ENCODE results near the gene ABR. TPM values are rescaled to one million over a fixed set of nuclear protein-coding genes. Genes with fewer than 3 reads are reported as not detected.

The ABR gene
- total and polyA plus RNA-seq, 3 donors from 2014 or later, result 30.6 to 52.7 (median 42.1) TPM

DNA sequence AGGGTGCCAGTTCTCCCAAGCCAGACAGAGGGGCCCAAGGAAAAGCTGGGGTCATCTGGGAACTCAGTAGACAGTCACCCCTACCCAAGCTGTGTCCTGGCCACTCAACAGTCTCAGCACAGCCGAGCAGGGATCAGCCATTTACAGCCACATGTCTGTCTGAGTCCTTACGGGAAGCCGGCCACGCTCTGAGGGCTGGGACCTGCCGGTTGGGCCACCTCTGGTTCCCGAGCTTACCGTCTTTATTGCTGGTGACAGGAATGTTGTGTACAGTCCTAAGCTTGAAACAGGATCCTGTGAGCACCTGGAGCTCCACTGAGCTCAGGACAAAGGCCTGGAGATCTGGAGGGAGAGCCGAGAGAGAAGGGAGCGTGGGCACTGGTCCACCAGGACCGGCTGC, 123.0 kb downstream of the ABR start:
- no peaks in the 10 kb centered on the region for H3K4me1 ChIP-seq
- 85 to 86% methylated on average over 10 of the region's 10 CpGs for WGBS, 2 donors
- no peak overlapping the region for H3K27ac ChIP-seq
- H3K9me3 ChIP-seq, result no peaks in the 10 kb centered on the region
- H3K4me3 ChIP-seq, result no peak overlapping the region
- H3K27me3 ChIP-seq, result no peaks in the 10 kb centered on the region
- TF ChIP-seq, protein P1, sequence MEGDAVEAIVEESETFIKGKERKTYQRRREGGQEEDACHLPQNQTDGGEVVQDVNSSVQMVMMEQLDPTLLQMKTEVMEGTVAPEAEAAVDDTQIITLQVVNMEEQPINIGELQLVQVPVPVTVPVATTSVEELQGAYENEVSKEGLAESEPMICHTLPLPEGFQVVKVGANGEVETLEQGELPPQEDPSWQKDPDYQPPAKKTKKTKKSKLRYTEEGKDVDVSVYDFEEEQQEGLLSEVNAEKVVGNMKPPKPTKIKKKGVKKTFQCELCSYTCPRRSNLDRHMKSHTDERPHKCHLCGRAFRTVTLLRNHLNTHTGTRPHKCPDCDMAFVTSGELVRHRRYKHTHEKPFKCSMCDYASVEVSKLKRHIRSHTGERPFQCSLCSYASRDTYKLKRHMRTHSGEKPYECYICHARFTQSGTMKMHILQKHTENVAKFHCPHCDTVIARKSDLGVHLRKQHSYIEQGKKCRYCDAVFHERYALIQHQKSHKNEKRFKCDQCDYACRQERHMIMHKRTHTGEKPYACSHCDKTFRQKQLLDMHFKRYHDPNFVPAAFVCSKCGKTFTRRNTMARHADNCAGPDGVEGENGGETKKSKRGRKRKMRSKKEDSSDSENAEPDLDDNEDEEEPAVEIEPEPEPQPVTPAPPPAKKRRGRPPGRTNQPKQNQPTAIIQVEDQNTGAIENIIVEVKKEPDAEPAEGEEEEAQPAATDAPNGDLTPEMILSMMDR (IDR thresholded peaks at IDR 0.05), result no peak
- no peak for TF ChIP-seq POLR2A (IDR thresholded peaks at IDR 0.05)
- intact Hi-C loops (cut with DNase I; ENCODE audit: low total_unique reads), result no loop called here
- no peak for DNase-seq
- H3K36me3 ChIP-seq (ENCODE audit: low read depth, missing control alignments), result no peaks in the 10 kb centered on the region

- H3K36me3 ChIP-seq (ENCODE audit: low read depth, missing control alignments), result no peaks in the 10 kb centered on the region
- no peak overlapping the region for H3K4me3 ChIP-seq
- no peaks in the 10 kb centered on the region for H3K4me1 ChIP-seq
- no peaks in the 10 kb centered on the region for H3K9me3 ChIP-seq
- no peaks in the 10 kb centered on the region for H3K27me3 ChIP-seq
- intact Hi-C loops (cut with DNase I; ENCODE audit: low total_unique reads), result no loop called here
- 41 to 61% methylated on average over 16 to 22 of the region's 22 CpGs for WGBS, 2 donors
- no peak overlapping the region for H3K27ac ChIP-seq
- peak; percentile 73 for DNase-seq
- TF ChIP-seq POLR2A (IDR thresholded peaks at IDR 0.05), result no peak
- TF ChIP-seq, protein P1 (IDR thresholded peaks at IDR 0.05), result peak; percentile 72 to 77 (median 75)
Measured at GRCh38 chr17:1055751-1056645, 123.8 kb downstream of the ABR start.

GRCh38 chr17:1055231-1055630, 124.5 kb downstream of the ABR start:
- no peaks in the 10 kb centered on the region for H3K4me1 ChIP-seq
- no peaks in the 10 kb centered on the region for H3K27me3 ChIP-seq
- no peak for DNase-seq
- no peaks in the 10 kb centered on the region for H3K9me3 ChIP-seq
- 88 to 89% methylated on average over 16 of the region's 16 CpGs for WGBS, 2 donors
- no peak overlapping the region for H3K4me3 ChIP-seq
- TF ChIP-seq POLR2A (IDR thresholded peaks at IDR 0.05), result no peak
- TF ChIP-seq, protein P1 (IDR thresholded peaks at IDR 0.05), result no peak
- H3K27ac ChIP-seq, result no peak overlapping the region
- intact Hi-C loops (cut with DNase I; ENCODE audit: low total_unique reads), result no loop called here
- no peaks in the 10 kb centered on the region for H3K36me3 ChIP-seq (ENCODE audit: low read depth, missing control alignments)

DNA sequence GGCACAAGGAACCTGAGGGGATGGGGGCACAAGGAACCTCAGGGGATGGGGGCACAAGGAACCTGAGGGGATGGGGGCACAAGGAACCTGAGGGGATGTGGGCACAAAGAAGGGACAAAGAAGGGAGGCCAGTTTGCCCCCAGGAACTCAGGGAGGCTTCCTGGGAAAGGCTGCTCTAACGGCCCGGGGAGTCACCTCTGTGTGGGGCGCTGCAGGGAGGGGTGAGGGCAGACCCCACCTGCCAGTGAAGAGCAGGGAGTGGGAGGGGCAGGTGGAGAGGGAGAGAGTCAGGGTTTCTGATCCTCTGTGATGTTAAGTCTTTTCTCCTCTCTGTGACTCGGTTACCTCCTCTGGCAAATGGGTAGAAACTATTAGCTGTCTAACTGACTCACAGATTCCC, 125.1 kb downstream of the ABR start:
- WGBS, 2 donors, result 93 to 98% methylated on average over 4 of the region's 4 CpGs
- TF ChIP-seq, protein P1 (IDR thresholded peaks at IDR 0.05), result no peak
- TF ChIP-seq POLR2A (IDR thresholded peaks at IDR 0.05), result no peak
- H3K36me3 ChIP-seq (ENCODE audit: low read depth, missing control alignments), result no peaks in the 10 kb centered on the region

More for the DNA sequence above, 125.1 kb downstream of the ABR start:
- DNase-seq, result no peak
- no peaks in the 10 kb centered on the region for H3K4me1 ChIP-seq
- H3K4me3 ChIP-seq, result no peak overlapping the region
- H3K9me3 ChIP-seq, result no peaks in the 10 kb centered on the region
- H3K27me3 ChIP-seq, result no peaks in the 10 kb centered on the region
- intact Hi-C loops (cut with DNase I; ENCODE audit: low total_unique reads), result no loop called here
- no peak overlapping the region for H3K27ac ChIP-seq
